Subcutaneous abdominal adipose tissue (tissue), 5 donors: Measurements from ENCODE around the gene PEAK1.

Experiments
- H3K27ac ChIP-seq: one replicate; pipeline ENCODE4 v1.7.0; 2013; ENCODE audit warnings: low read depth, mild to moderate bottlenecking, inconsistent platforms, low read length, moderate library complexity
- H3K27me3 ChIP-seq, 5 donors: one replicate each; pipeline ENCODE4 v1.7.0; 2013; ENCODE audit warnings: low read length in 5 of 5, inconsistent platforms in 1 of 5; ENCODE audit not compliant: control insufficient read depth in 5 of 5, insufficient read depth in 4 of 5
- H3K36me3 ChIP-seq, 5 donors: one replicate each; pipeline ENCODE4 v1.7.0; 2013; ENCODE audit warnings: low read length in 5 of 5; ENCODE audit not compliant: control insufficient read depth in 5 of 5, insufficient read depth in 5 of 5
- H3K4me1 ChIP-seq, 5 donors: one replicate each; pipeline ENCODE4 v1.7.0; 2013; ENCODE audit warnings: low read length in 5 of 5, mild to moderate bottlenecking in 3 of 5, moderate library complexity in 1 of 5; ENCODE audit not compliant: control insufficient read depth in 5 of 5, insufficient read depth in 5 of 5
- H3K4me3 ChIP-seq, 5 donors: one replicate each; pipeline ENCODE4 v1.7.0; 2013; ENCODE audit warnings: low read length in 5 of 5, low read depth in 1 of 5
- H3K9ac ChIP-seq, 5 donors: one replicate each; pipeline ENCODE4 v1.7.0; 2013; ENCODE audit warnings: low read length in 5 of 5, mild to moderate bottlenecking in 4 of 5, moderate library complexity in 3 of 5
- H3K9me3 ChIP-seq, 5 donors: one replicate each; pipeline ENCODE4 v1.7.0; 2013; ENCODE audit warnings: low read length in 5 of 5; ENCODE audit not compliant: control insufficient read depth in 5 of 5
- donor health status: healthy.
- donor health status: healthy.
- donor health status: healthy.
- donor health status: healthy.
- donor health status: healthy.

The PEAK1 gene

DNA sequence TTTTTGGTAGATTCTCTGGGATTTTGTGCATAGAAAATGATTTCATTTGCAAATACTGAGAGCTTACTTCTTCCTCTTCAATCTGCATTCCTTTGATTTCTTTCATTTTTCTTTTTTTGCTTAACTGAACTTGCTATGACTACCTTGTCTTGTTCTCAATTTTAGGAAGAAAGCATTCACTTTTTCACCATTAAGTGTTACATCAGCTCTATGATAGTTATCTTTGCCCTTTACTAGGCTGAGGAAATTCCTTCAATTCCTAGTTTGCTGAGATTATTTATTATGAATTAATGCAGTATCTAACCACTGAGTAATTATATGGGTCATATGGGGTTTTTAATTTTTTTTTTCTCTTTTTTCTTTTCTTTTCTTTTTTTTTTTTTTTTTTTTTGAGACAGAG is 172.8 kb downstream of the PEAK1 start:
- Histone ChIP-seq H3K9me3 (no peaks in the 10 kb centered on the region), H3K36me3 (peaks cover 8 to 25% (median 15%) of the 10 kb centered on the region in 5 donors), H3K4me1 (no peaks in the 10 kb centered on the region), H3K27ac (no peak overlapping the region), H3K27me3 (no peaks in the 10 kb centered on the region), H3K9ac (no peak overlapping the region), H3K4me3 (no peak overlapping the region)

DNA sequence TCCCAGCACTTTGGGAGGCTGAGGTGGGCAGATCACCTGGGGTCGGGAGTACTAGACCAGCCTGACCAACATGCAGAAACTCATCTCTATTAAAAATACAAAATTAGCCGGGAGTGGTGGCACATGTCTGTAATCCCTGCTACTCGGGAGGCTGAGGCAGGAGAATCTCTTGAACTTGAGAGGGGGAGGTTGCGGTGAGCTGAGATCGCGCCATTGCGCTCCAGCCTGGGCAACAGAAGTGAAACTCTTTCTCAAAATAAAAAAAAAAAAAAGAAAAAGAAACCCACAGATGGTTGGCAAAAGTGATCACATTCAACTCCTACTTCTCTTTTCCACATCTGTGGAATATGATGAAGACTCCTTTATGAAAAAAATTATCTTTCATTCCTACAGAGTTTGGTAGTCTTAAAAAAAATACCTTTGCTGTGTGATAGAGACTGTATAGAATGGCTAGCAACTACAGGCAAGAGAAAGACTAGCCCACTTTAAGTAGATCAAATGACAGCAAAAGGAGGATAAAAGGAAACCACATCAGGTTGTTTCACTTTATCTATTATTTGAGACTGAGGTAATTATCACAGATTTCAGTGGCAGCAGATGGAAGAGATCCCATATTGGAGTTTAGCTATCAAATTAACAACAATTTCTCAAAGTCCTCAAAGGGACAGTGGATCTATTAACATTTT is 176.0 kb downstream of the PEAK1 start:
- Histone ChIP-seq H3K9ac (no peak overlapping the region), H3K36me3 (peaks cover 0 to 16% (median 6%) of the 10 kb centered on the region in 5 donors), H3K27ac (no peak overlapping the region), H3K4me1 (no peaks in the 10 kb centered on the region), H3K4me3 (no peak overlapping the region), H3K27me3 (no peaks in the 10 kb centered on the region), H3K9me3 (no peaks in the 10 kb centered on the region)

GRCh38 chr15:77243135-77243534 is 176.8 kb downstream of the PEAK1 start:
- no peaks in the 10 kb centered on the region for H3K27me3 ChIP-seq
- H3K27ac ChIP-seq = no peak overlapping the region
- H3K9me3 ChIP-seq = no peaks in the 10 kb centered on the region
- no peak overlapping the region for H3K9ac ChIP-seq
- peaks cover 0 to 19% (median 2%) of the 10 kb centered on the region in 5 donors for H3K36me3 ChIP-seq
- H3K4me1 ChIP-seq = no peaks in the 10 kb centered on the region
- no peak overlapping the region for H3K4me3 ChIP-seq

DNA sequence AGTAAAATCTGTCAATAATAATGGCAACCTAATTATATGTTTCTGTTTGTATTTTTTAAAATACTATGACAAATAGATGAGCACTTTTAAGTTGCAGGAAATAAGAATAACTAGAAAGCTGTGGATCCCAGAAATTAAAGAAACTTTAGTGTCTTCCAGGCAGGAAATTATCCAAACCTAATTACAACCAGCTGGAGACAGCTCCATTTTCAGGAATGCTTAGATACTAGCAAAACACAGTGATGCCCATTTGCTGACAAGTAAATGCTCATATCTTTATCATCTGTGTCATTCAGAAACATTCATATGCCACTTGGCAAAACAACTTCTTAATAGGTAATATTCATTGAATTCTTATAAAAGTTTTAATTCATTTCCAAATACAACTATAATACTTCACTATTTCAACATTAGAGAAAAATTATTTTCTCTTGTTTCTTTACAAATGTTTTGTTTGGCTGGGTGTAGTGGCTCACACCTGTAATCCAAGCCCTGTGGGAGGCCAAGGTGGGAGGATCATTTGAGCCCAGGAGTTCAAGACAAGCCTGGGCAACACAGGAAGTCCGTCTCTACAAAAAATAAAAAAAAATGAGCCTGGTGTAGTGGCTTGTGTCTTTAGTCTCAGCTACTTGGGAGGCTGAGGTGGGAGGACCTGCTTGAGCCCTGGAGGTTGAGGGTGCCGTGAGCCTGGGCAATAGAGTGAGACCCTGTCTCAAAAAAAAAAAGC is 179.9 kb downstream of the PEAK1 start:
- Histone ChIP-seq H3K4me3 (no peak overlapping the region), H3K27ac (no peak overlapping the region), H3K36me3 (peaks cover 10 to 21% (median 13%) of the 10 kb centered on the region in 5 donors), H3K27me3 (no peaks in the 10 kb centered on the region), H3K9me3 (no peaks in the 10 kb centered on the region), H3K4me1 (no peaks in the 10 kb centered on the region), H3K9ac (no peak overlapping the region)

DNA sequence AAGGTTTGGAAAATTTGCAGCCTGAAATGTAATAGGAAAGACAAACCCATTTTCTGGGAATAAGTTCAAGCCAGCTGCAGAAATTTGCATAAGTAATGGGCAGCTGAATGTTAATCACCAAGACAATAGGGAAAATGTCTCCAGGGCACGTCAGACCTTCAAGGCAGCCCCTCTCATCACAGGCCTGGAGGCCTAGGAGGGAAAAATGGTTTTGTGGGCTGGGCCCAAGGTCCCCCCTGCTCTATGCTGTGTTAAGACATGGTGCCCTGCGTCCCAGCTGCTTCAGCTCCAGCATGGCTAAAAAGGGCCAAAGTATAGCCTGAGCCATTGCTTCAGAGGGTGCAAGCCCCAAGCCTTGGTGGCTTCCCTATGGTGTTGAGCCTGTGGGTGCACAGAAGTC is 184.3 kb downstream of the PEAK1 start:
- Histone ChIP-seq H3K9me3 (no peaks in the 10 kb centered on the region), H3K4me3 (no peak overlapping the region), H3K36me3 (peaks cover 10 to 14% (median 13%) of the 10 kb centered on the region in 5 donors), H3K27me3 (no peaks in the 10 kb centered on the region), H3K9ac (no peak overlapping the region), H3K27ac (no peak overlapping the region), H3K4me1 (no peaks in the 10 kb centered on the region)

- H3K27me3 ChIP-seq = no peaks in the 10 kb centered on the region
- no peak overlapping the region for H3K4me3 ChIP-seq
- no peaks in the 10 kb centered on the region for H3K9me3 ChIP-seq
- H3K4me1 ChIP-seq = peaks cover 0 to 17% (median 4%) of the 10 kb centered on the region in 5 donors
- H3K27ac ChIP-seq = no peak overlapping the region
- H3K9ac ChIP-seq = no peak overlapping the region
- H3K36me3 ChIP-seq = no peaks in the 10 kb centered on the region
Measured at GRCh38 chr15:77228828-77229227, 191.1 kb downstream of the PEAK1 start.

GRCh38 chr15:77226652-77227051 is 193.3 kb downstream of the PEAK1 start:
- no peaks in the 10 kb centered on the region for H3K9me3 ChIP-seq
- no peaks in the 10 kb centered on the region for H3K27me3 ChIP-seq
- no peak overlapping the region for H3K9ac ChIP-seq
- H3K4me3 ChIP-seq = no peak overlapping the region
- H3K4me1 ChIP-seq = peaks cover 0 to 17% (median 4%) of the 10 kb centered on the region in 5 donors
- peak overlapping the region; percentile 42 for H3K27ac ChIP-seq
- no peaks in the 10 kb centered on the region for H3K36me3 ChIP-seq

- Histone ChIP-seq H3K9ac (no peak overlapping the region), H3K36me3 (no peaks in the 10 kb centered on the region), H3K27me3 (no peaks in the 10 kb centered on the region), H3K9me3 (no peaks in the 10 kb centered on the region), H3K27ac (no peak overlapping the region), H3K4me3 (no peak overlapping the region), H3K4me1 (peaks cover 0 to 17% (median 4%) of the 10 kb centered on the region in 5 donors)
Measured at GRCh38 chr15:77225646-77226045, 194.3 kb downstream of the PEAK1 start.

DNA sequence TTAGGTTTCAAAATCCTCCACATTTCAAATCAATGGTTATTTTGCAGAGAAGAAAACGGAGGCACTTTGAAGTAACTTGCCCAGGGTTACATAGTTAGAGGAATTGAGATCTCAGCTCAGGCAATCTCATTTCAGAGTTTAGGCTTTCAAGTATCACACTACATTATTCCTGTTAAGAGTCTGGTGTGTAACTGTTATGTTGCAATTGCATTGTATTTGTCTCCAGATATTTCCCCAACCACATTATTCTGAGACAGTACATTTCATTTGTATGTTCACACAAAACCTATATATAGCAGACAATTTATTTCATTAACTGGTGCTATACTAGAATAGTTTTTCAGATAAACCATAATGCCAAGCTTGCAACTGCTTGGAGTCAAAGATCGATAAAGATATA is 194.8 kb downstream of the PEAK1 start:
- no peaks in the 10 kb centered on the region for H3K36me3 ChIP-seq
- H3K4me1 ChIP-seq = peaks cover 0 to 17% (median 4%) of the 10 kb centered on the region in 5 donors
- H3K27ac ChIP-seq = no peak overlapping the region
- H3K27me3 ChIP-seq = no peaks in the 10 kb centered on the region
- H3K4me3 ChIP-seq = no peak overlapping the region
- H3K9ac ChIP-seq = no peak overlapping the region
- no peaks in the 10 kb centered on the region for H3K9me3 ChIP-seq

GRCh38 chr15:77224352-77224751 is 195.6 kb downstream of the PEAK1 start:
- Histone ChIP-seq H3K9me3 (no peaks in the 10 kb centered on the region), H3K9ac (no peak overlapping the region), H3K27me3 (no peaks in the 10 kb centered on the region), H3K4me1 (peaks cover 0 to 17% (median 4%) of the 10 kb centered on the region in 5 donors), H3K36me3 (no peaks in the 10 kb centered on the region), H3K4me3 (no peak overlapping the region), H3K27ac (peak overlapping the region; percentile 17)
